ENCODE results near the gene JAML.

JAML gene

GRCh38 chr11:118215262-118215661 is 9.5 kb downstream of the JAML start:
- DNase-seq (ENCODE audit: low read depth): no peak
- no peak for TF ChIP-seq CTCF (conservative IDR thresholded peaks at IDR 0.05; ENCODE audit: control insufficient read depth, insufficient read depth, low read depth, low read length)
- no peak overlapping the region for H3K4me3 ChIP-seq (ENCODE audit: control insufficient read depth, low read depth, low read length)

- no peak for DNase-seq (ENCODE audit: low read depth)
- no peak for TF ChIP-seq CTCF (conservative IDR thresholded peaks at IDR 0.05; ENCODE audit: control insufficient read depth, insufficient read depth, low read depth, low read length)
- H3K4me3 ChIP-seq (ENCODE audit: control insufficient read depth, low read depth, low read length): no peak overlapping the region
Observed at GRCh38 chr11:118214210-118214914, 10.4 kb downstream of the JAML start.

- no peak for TF ChIP-seq CTCF (conservative IDR thresholded peaks at IDR 0.05; ENCODE audit: control insufficient read depth, insufficient read depth, low read depth, low read length)
- no peak overlapping the region for H3K4me3 ChIP-seq (ENCODE audit: control insufficient read depth, low read depth, low read length)
- no peak for DNase-seq (ENCODE audit: low read depth)
Observed at GRCh38 chr11:118213781-118214180, 11.0 kb downstream of the JAML start.

- TF ChIP-seq CTCF (conservative IDR thresholded peaks at IDR 0.05; ENCODE audit: control insufficient read depth, insufficient read depth, low read depth, low read length): no peak
- H3K4me3 ChIP-seq (ENCODE audit: control insufficient read depth, low read depth, low read length): no peak overlapping the region
- DNase-seq (ENCODE audit: low read depth): no peak
Observed at GRCh38 chr11:118213201-118213600, 11.6 kb downstream of the JAML start.

- TF ChIP-seq CTCF (conservative IDR thresholded peaks at IDR 0.05; ENCODE audit: control insufficient read depth, insufficient read depth, low read depth, low read length): no peak
- no peak for DNase-seq (ENCODE audit: low read depth)
- H3K4me3 ChIP-seq (ENCODE audit: control insufficient read depth, low read depth, low read length): no peak overlapping the region
Observed at GRCh38 chr11:118212781-118213191, 12.0 kb downstream of the JAML start.

GRCh38 chr11:118212131-118212725 is 12.6 kb downstream of the JAML start:
- H3K4me3 ChIP-seq (ENCODE audit: control insufficient read depth, low read depth, low read length): no peak overlapping the region
- no peak for DNase-seq (ENCODE audit: low read depth)

More at GRCh38 chr11:118212131-118212725, 12.6 kb downstream of the JAML start:
- TF ChIP-seq CTCF (conservative IDR thresholded peaks at IDR 0.05; ENCODE audit: control insufficient read depth, insufficient read depth, low read depth, low read length): no peak
